Ovary (tissue), 9 donors: Measurements from ENCODE around the gene CPNE4. TPM values are rescaled to one million over a fixed set of nuclear protein-coding genes. Genes with fewer than 3 reads are reported as not detected.

Experiments
- DNase-seq, 5 donors: peaks; one replicate each; pipeline ENCODE4 v3.0.0-alpha.2; 2019 to 2020
- H3K27ac ChIP-seq, 2 donors: fragments of 200-600 bp; one replicate each; pipeline versions ENCODE4 v1.5.1 to v1.8.0; 2019 to 2022
- H3K27me3 ChIP-seq: fragments of 200-600 bp; one replicate; pipeline ENCODE4 v1.8.0; 2022
- H3K36me3 ChIP-seq: fragments of 200-600 bp; sonication (generic); one replicate; pipeline ENCODE4 v1.5.1; 2019
- H3K4me1 ChIP-seq: one replicate; pipeline ENCODE4 v1.8.1; 2013; ENCODE audit warnings: mild to moderate bottlenecking, moderate library complexity; ENCODE audit not compliant: insufficient read depth
- H3K4me3 ChIP-seq: fragments of 200-600 bp; sonication (generic); one replicate; pipeline ENCODE4 v1.5.1; 2017
- H3K9me3 ChIP-seq, 2 donors: fragments of 200-600 bp in 1 of 2; sonication (generic) in 1 of 2; one replicate each; pipeline versions ENCODE4 v1.5.1 to v1.8.1; 2013 to 2019; ENCODE audit warnings: mild to moderate bottlenecking in 1 of 2, moderate library complexity in 1 of 2
- CTCF ChIP-seq, 3 donors: fragments of 450-650 bp in 2 of 3; fragments of 200-600 bp in 1 of 3; IDR thresholded peaks; one replicate each; pipeline versions ENCODE4 v1.5.1 to v1.8.0; 2016 to 2022; ENCODE audit warnings: antibody characterized with exemption in 3 of 3, mild to moderate bottlenecking in 1 of 3
- EP300 ChIP-seq: sonication (generic); formaldehyde crosslinking; IDR thresholded peaks from one replicate; pipeline ENCODE4 v1.6.1; 2017; ENCODE audit warnings: antibody characterized with exemption
- POLR2A ChIP-seq: fragments of 450-650 bp; IDR thresholded peaks from one replicate; pipeline ENCODE4 v1.6.1; 2017; ENCODE audit warnings: antibody characterized with exemption, mild to moderate bottlenecking, moderate library complexity
- WGBS, 3 donors: extraction: QIAGEN DNeasy Blood & Tissue Kit in 1 of 3; methylation state at CpG; one replicate each; pipeline versions ENCODE4 v1.1.5 to v1.1.7; 2013 to 2017; 5-methylcytosine and 5-hydroxymethylcytosine counted together
- intact Hi-C, 4 donors: fragments of 100-400 bp; cut with DNase I; formaldehyde crosslinking; loops; one replicate each; pipeline versions ENCODE4 v1.11.0 to v1.15.1; 2022 to 2023
- polyA plus RNA-seq, 2 donors: library from polyadenylated mRNA; stranded (reverse); fragments of 200-250 nt in 1 of 2; fragments of 350-450 nt in 1 of 2; fragmentation: Illumina TruSeq in 1 of 2; extraction: RNeasy Lipid Tissue Mini Kit (QIAGEN cat#74804) in 1 of 2; gene quantifications; one replicate each; pipeline ENCODE4 v1.2.3, GENCODE V29; 2013 to 2014
- total RNA-seq, 7 donors: library from RNA; depleted of rRNA in 2 of 7; stranded (reverse); fragments of >200 nt in 2 of 7; fragmentation: NEBNext Ultra II Directional in 3 of 7; extraction: Animal tissue kit (Norgen Biotek cat#: 25700) in 3 of 7; gene quantifications; one replicate each; pipeline versions ENCODE4 v1.1.0 to v1.2.4, GENCODE V29; 2016 to 2023
- donor health status: DM: no; HTN: no; CAD: no; lungs with moderate emphysema.
- donor health status: DM: no; HTN: no; CAD: no.
- donor health status: Bipolar disorder and iron deficiency.
- donor health status: DM: yes; HTN: yes; CAD: no.
- donor health status: DM: no; HTN: no; CAD: no.
- donor health status: DM: yes; HTN: yes; CAD: no.

The CPNE4 gene
- total and polyA plus RNA-seq, 9 donors: 0.11 to 0.27 (median 0.13) TPM; not detected in 6

DNA sequence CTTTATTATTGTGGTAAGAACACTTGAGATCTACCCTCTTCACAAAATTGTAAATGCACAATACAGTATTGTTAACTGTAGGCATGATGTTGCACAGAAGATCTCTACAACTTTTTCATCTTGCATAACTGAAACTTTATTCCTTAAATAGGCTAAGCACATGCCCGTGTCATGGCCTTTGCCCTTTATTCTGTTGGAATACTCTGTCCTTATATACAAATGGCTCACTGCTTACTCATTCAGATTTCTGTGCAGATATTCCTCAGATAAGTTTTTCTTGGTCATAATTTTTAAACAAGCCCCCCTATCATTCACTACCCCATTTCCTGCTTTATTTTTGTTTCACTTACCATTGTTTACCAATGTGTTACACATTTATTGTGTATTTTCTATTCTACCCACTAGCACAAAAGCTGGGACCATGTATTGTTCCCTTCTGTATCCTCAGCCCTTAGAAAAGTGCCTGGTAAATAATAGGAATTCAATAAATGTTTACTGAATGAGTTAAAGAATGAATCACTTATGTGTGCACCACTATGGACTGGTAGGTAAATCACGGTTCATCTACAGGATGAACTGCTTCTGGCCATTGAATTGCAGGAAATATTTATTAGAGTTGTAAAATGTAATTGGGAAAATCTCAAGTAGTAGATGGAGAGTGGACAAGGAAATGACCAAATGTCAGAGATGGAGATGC is 151.0 kb downstream of the CPNE4 start:
- Histone ChIP-seq H3K4me1 (no peaks in the 10 kb centered on the region), H3K9me3 (no peaks in the 10 kb centered on the region), H3K4me3 (no peak overlapping the region), H3K27me3 (no peaks in the 10 kb centered on the region), H3K36me3 (no peaks in the 10 kb centered on the region), H3K27ac (no peak overlapping the region)
- 32 to 83% (median 35%) methylated on average over 2 of the region's 2 CpGs for whole genome bisulfite sequencing, 3 donors
- intact Hi-C loops: no loop called here
- TF ChIP-seq EP300 (no peak), POLR2A (no peak), CTCF (IDR thresholded peaks at IDR 0.05) (no peak)
- no peak for DNase-seq

DNA sequence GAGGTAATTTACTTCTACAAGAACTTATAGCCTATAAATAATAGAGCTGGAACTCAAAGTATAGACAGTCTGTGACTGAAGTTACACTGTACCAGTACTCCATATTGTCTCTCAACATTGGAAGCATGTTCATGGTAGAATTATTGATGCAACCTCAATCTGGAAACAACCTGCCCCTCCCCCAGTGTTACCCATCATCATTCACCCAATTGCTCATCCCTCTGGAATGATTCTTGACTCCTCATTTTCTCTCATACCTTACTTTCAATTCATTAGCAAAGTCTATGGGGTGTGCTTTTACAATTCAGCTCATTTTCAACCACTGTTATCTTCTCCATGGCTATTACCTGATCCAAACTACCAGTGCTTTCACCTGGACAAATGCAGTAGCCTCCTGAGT is 151.7 kb downstream of the CPNE4 start:
- Histone ChIP-seq H3K36me3 (no peaks in the 10 kb centered on the region), H3K27ac (no peak overlapping the region), H3K27me3 (no peaks in the 10 kb centered on the region), H3K4me1 (no peaks in the 10 kb centered on the region), H3K9me3 (no peaks in the 10 kb centered on the region), H3K4me3 (no peak overlapping the region)
- intact Hi-C loops: no loop called here
- TF ChIP-seq EP300 (no peak), POLR2A (no peak)
- no peak for DNase-seq

- intact Hi-C loops: no loop called here
- Histone ChIP-seq H3K9me3 (no peaks in the 10 kb centered on the region), H3K4me3 (no peak overlapping the region), H3K27me3 (no peaks in the 10 kb centered on the region), H3K36me3 (no peaks in the 10 kb centered on the region), H3K4me1 (no peaks in the 10 kb centered on the region), H3K27ac (no peak overlapping the region)
- no peak for TF ChIP-seq POLR2A
- no peak for TF ChIP-seq CTCF (IDR thresholded peaks at IDR 0.05)
- no peak for TF ChIP-seq EP300
- DNase-seq: no peak
- WGBS, 3 donors: 74 to 86% (median 83%) methylated on average over 3 of the region's 3 CpGs
Observed at GRCh38 chr3:131881777-131882176, 153.0 kb downstream of the CPNE4 start.

DNA sequence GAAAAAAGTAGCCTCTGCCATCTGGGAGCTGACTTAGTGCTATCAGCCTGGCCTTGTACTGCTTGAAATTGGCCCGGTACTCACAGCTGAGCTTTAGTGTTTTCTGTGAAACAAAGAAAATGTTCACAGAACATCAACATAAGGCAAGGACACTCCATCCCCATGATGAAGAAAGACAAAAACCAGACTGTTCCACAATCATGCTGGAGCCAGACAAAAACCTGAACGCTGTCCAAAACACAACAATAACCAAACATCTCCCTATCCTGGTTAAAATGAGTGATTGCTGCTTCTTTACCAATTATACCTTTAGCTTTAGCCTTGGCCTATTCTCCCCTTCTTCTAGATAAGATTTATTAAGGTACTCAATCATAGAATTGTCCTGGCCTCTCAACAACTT is 153.9 kb downstream of the CPNE4 start:
- intact Hi-C loops: no loop called here
- TF ChIP-seq POLR2A (no peak), CTCF (IDR thresholded peaks at IDR 0.05) (no peak), EP300 (no peak)
- no peak for DNase-seq
- Histone ChIP-seq H3K4me1 (no peaks in the 10 kb centered on the region), H3K27ac (no peak overlapping the region), H3K36me3 (no peaks in the 10 kb centered on the region), H3K9me3 (no peaks in the 10 kb centered on the region), H3K4me3 (no peak overlapping the region), H3K27me3 (no peaks in the 10 kb centered on the region)
- 9 to 30% (median 10%) methylated on average over 2 of the region's 2 CpGs for WGBS, 3 donors

DNA sequence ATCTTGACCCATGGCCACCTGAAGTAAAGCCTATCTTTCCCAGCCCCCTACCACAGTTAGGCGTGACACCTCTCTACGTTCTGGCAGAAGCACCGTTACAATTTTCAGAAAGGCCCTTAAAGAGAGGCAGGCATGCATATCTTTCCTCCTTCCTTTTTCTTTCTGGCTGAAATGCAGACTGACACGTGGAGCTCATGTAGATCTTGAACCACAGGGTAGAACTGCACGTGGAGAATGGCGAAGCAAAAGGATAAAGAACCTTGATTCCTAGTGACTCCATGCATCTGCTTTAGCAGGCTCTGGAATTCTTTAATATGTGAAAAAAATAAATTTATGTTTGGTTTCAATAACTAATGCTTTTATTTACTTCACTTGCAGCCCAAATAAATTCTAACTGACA is 166.6 kb downstream of the CPNE4 start:
- WGBS, 3 donors: 66 to 73% (median 69%) methylated on average over 6 of the region's 6 CpGs
- Histone ChIP-seq H3K4me1 (no peaks in the 10 kb centered on the region), H3K4me3 (no peak overlapping the region), H3K27me3 (no peaks in the 10 kb centered on the region), H3K27ac (no peak overlapping the region), H3K9me3 (no peaks in the 10 kb centered on the region), H3K36me3 (no peaks in the 10 kb centered on the region)
- DNase-seq: no peak
- TF ChIP-seq POLR2A (no peak), CTCF (IDR thresholded peaks at IDR 0.05) (no peak), EP300 (no peak)
- intact Hi-C loops: no loop called here
